PFSK-1 (cell line): ENCODE measurements around the gene PLCXD1.

Source experiments
- FOXP2 ChIP-seq: optimal IDR thresholded peaks from 2 replicates; pipeline ENCODE3; 2011; ENCODE audit warnings: borderline replicate concordance, control low read depth, inconsistent platforms; ENCODE audit not compliant: insufficient read depth; ENCODE audit errors: extremely low read length, extremely low read depth
- POLR2AphosphoS5 ChIP-seq: IDR thresholded peaks from 2 replicates; pipeline ENCODE4 v1.6.1; 2012; ENCODE audit warnings: low read depth, mild to moderate bottlenecking, control low read depth, low read length, moderate library complexity
- SIN3A ChIP-seq: IDR thresholded peaks from 2 replicates; pipeline ENCODE4 v1.6.1; 2012; ENCODE audit warnings: mild to moderate bottlenecking, low read length, moderate library complexity, borderline replicate concordance; ENCODE audit not compliant: insufficient read depth
- TAF1 ChIP-seq: IDR thresholded peaks from 2 replicates; pipeline ENCODE4 v1.6.1; 2012; ENCODE audit warnings: low read length, control low read depth, borderline replicate concordance; ENCODE audit not compliant: insufficient read depth
- TF ChIP-seq, protein P1 (sequence below), 2 experiments: IDR thresholded peaks; 2 replicates each; pipeline versions ENCODE4 v1.6.1 to v1.8.0; 2011 to 2012; ENCODE audit warnings: low read depth in 2 of 2, low read length in 2 of 2, control low read depth in 1 of 2, inconsistent platforms in 1 of 2, mild to moderate bottlenecking in 1 of 2, moderate library complexity in 1 of 2; ENCODE audit not compliant: insufficient read depth in 1 of 2

PLCXD1 gene

GRCh38 chrX:317424-318067 is 36.4 kb downstream of the PLCXD1 start:
- TF ChIP-seq, protein P1, sequence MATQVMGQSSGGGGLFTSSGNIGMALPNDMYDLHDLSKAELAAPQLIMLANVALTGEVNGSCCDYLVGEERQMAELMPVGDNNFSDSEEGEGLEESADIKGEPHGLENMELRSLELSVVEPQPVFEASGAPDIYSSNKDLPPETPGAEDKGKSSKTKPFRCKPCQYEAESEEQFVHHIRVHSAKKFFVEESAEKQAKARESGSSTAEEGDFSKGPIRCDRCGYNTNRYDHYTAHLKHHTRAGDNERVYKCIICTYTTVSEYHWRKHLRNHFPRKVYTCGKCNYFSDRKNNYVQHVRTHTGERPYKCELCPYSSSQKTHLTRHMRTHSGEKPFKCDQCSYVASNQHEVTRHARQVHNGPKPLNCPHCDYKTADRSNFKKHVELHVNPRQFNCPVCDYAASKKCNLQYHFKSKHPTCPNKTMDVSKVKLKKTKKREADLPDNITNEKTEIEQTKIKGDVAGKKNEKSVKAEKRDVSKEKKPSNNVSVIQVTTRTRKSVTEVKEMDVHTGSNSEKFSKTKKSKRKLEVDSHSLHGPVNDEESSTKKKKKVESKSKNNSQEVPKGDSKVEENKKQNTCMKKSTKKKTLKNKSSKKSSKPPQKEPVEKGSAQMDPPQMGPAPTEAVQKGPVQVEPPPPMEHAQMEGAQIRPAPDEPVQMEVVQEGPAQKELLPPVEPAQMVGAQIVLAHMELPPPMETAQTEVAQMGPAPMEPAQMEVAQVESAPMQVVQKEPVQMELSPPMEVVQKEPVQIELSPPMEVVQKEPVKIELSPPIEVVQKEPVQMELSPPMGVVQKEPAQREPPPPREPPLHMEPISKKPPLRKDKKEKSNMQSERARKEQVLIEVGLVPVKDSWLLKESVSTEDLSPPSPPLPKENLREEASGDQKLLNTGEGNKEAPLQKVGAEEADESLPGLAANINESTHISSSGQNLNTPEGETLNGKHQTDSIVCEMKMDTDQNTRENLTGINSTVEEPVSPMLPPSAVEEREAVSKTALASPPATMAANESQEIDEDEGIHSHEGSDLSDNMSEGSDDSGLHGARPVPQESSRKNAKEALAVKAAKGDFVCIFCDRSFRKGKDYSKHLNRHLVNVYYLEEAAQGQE (IDR thresholded peaks at IDR 0.05; ENCODE audit: insufficient read depth in 1 of 2, low read depth in 2 of 2, low read length in 2 of 2), result no peak
- no peak for TF ChIP-seq FOXP2
- TF ChIP-seq TAF1, result no peak
- no peak for TF ChIP-seq SIN3A
- TF ChIP-seq POLR2AphosphoS5, result no peak

GRCh38 chrX:318068-318738 is 37.0 kb downstream of the PLCXD1 start:
- TF ChIP-seq SIN3A (peak; percentile 74; the same call in 1 of the 2 replicates), TAF1 (peak; percentile 77; the same call in 1 of the 2 replicates), FOXP2 (no peak), POLR2AphosphoS5 (peak; percentile 72; the same call in 1 of the 2 replicates)
- TF ChIP-seq, protein P1 (IDR thresholded peaks at IDR 0.05; ENCODE audit: insufficient read depth in 1 of 2, low read depth in 2 of 2, low read length in 2 of 2), result 0 out of 4 replicates have a peak, but pooled peaks of 1 of the 2 experiments have one; percentile 43

DNA sequence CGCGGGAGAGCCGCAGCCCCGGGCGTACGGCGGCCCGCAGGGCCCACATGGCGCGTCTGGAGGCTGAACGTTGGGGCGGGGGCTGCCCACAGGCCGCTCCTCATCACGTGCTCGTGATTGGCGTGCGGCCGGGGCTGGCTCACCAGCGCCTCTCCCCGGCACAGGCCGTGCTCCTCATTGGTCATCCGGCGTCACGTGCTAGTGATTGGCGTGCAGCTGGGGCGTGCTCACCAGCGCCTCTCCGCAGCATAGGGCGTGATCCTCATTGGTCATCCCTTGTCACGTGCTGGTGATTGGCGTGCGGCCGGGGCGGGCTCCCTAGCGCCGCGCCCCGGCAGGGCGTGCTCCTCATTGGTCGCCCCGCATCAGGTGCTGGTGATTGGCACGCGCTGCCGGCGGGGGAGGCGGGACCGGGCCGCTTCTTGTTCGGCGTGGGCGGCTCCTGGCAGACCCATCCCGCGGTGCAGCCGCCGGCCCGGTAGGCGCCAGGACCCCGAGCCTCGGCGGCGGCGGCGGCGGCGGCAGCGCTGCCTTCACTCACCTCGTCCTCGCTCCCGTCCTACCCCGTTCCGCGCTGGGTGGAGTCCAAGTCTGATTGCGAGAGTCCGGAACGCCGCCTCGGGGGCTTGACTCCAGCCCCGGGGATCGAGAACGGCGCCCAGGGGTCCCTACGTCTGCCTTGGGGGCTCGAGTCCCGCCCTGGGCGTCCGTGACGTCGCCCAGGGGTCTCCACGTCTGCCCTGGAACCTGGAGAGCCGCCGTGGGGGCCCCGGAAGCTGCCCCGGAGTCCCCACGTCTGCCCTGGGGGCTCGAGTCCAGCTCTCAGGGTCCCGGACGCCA is 37.8 kb downstream of the PLCXD1 start, which contains the start of gene GTPBP6:
GTPBP6 (minus strand) TSS at position 58 of the 840 bp plus-strand sequence; CDS start at position 49, 9 bp downstream.
- TF ChIP-seq TAF1 (0 out of 2 replicates have a peak, but pooled peaks have one; percentile 25), SIN3A (no peak), FOXP2 (no peak), POLR2AphosphoS5 (peak; percentile 72)
- TF ChIP-seq, protein P1 (IDR thresholded peaks at IDR 0.05; ENCODE audit: insufficient read depth in 1 of 2, low read depth in 2 of 2, low read length in 2 of 2), result no peak

DNA sequence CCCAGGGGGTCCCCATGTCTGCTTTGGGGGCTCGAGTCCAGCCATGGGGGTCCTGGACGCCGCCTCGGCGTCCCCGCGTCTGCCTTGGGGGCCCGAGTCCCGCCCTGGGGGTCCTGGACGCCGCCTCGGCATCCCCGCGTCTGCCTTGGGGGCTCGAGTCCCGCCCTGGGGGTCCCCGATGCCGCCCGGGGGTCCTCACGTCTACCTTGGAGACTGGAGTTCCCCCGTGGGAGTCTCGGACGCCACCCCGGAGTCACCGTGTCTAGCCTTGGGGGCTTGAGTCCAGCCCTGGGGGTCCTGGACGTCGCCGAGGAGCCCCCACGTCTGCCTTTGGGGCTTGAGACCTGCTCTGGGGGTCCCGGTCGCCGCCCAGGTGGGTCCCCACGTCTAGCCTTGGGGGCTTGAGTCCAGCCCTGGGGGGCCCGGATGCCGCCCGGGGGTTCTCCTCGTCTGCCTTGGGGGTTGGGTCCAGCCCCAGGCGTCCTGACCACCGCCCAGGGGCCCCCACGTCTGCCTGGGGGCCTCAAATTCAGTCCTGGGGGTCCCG is 38.5 kb downstream of the PLCXD1 start:
- no peak for TF ChIP-seq SIN3A
- no peak for TF ChIP-seq TAF1
- TF ChIP-seq FOXP2, result no peak
- TF ChIP-seq POLR2AphosphoS5, result no peak
